SK-N-MC (cell line): Measurements from ENCODE around the gene IL17RA.
"Not testable (repeated sequence)": the region's sequence is repeated elsewhere in the genome, so short reads cannot be mapped to it uniquely, and the experiment has no call there.

Experiments used
- DNase-seq: peaks from one replicate; pipeline ENCODE4 v3.0.0-alpha.2; 2011; ENCODE audit warnings: low read depth, low spot score
- H3K27ac ChIP-seq: fragments of 200-600 bp; sonication (generic); 2 replicates; pipeline ENCODE4 v1.5.1; 2016; ENCODE audit warnings: mixed run types
- H3K36me3 ChIP-seq: fragments of 200-600 bp; sonication (generic); 2 replicates; pipeline ENCODE4 v1.6.1; 2017; ENCODE audit warnings: antibody characterized with exemption, low read length, mixed read lengths; ENCODE audit not compliant: insufficient read depth
- H3K4me3 ChIP-seq: fragments of 200-600 bp; sonication (generic); 2 replicates; pipeline ENCODE4 v1.5.1; 2016
- H3K9ac ChIP-seq: fragments of 200-600 bp; sonication (generic); 2 replicates; pipeline ENCODE4 v1.8.0; 2017; ENCODE audit warnings: mixed run types, mixed read lengths; ENCODE audit not compliant: insufficient read length
- H3K9me3 ChIP-seq: fragments of 200-600 bp; sonication (generic); 2 replicates; pipeline ENCODE4 v1.6.1; 2017; ENCODE audit warnings: low read depth, mild to moderate bottlenecking, antibody characterized with exemption, low read length, moderate library complexity, mixed read lengths
- EZH2 ChIP-seq: fragments of 200-600 bp; sonication (generic); IDR thresholded peaks from one replicate; pipeline ENCODE4 v1.6.1; 2017; ENCODE audit warnings: antibody characterized with exemption
- FOXP2 ChIP-seq: optimal IDR thresholded peaks from 2 replicates; pipeline ENCODE3; 2011; ENCODE audit warnings: mild to moderate bottlenecking, moderate library complexity; ENCODE audit not compliant: insufficient read depth; ENCODE audit errors: extremely low read length, control extremely low read depth
- POLR2AphosphoS5 ChIP-seq: IDR thresholded peaks from 2 replicates; pipeline ENCODE4 v1.6.1; 2012; ENCODE audit warnings: mild to moderate bottlenecking, low read depth, low read length, borderline replicate concordance

Gene IL17RA

GRCh38 chr22:17135153-17135760, 50.5 kb downstream of the IL17RA start:
- peaks cover 13% of the 10 kb centered on the region; the same call in 1 of the 2 replicates for H3K36me3 ChIP-seq
- TF ChIP-seq POLR2AphosphoS5 (no peak), FOXP2 (no peak), EZH2 (no peak)
- no peak for DNase-seq

GRCh38 chr22:17137170-17137569, 52.4 kb downstream of the IL17RA start:
- Histone ChIP-seq H3K4me3 (no peak overlapping the region), H3K9me3 (no peaks in the 10 kb centered on the region), H3K27ac (no peak overlapping the region), H3K36me3 (peaks cover 32% of the 10 kb centered on the region; the same call in 1 of the 2 replicates), H3K9ac (no peak overlapping the region)
- TF ChIP-seq EZH2 = no peak
- no peak for TF ChIP-seq FOXP2
- no peak for TF ChIP-seq POLR2AphosphoS5
- no peak for DNase-seq

More at GRCh38 chr22:17135153-17135760, 50.5 kb downstream of the IL17RA start:
- H3K27ac ChIP-seq = no peak overlapping the region
- no peak overlapping the region for H3K4me3 ChIP-seq
- no peak overlapping the region for H3K9ac ChIP-seq
- H3K9me3 ChIP-seq = no peaks in the 10 kb centered on the region

GRCh38 chr22:17137861-17138425, 53.1 kb downstream of the IL17RA start:
- Histone ChIP-seq H3K9me3 (no peaks in the 10 kb centered on the region), H3K36me3 (peaks cover 39% of the 10 kb centered on the region; the same call in 1 of the 2 replicates), H3K9ac (no peak overlapping the region), H3K27ac (no peak overlapping the region), H3K4me3 (no peak overlapping the region)
- no peak for DNase-seq
- TF ChIP-seq POLR2AphosphoS5 = no peak
- TF ChIP-seq FOXP2 = no peak
- no peak for TF ChIP-seq EZH2

GRCh38 chr22:17138513-17138912, 53.7 kb downstream of the IL17RA start:
- H3K27ac ChIP-seq = no peak overlapping the region
- DNase-seq = no peak
- H3K9ac ChIP-seq = no peak overlapping the region
- H3K36me3 ChIP-seq = peaks cover 45% of the 10 kb centered on the region; the same call in 1 of the 2 replicates
- H3K9me3 ChIP-seq = no peaks in the 10 kb centered on the region
- no peak for TF ChIP-seq EZH2
- no peak overlapping the region for H3K4me3 ChIP-seq

GRCh38 chr22:17140022-17140421, 55.2 kb downstream of the IL17RA start:
- Histone ChIP-seq H3K9me3 (no peaks in the 10 kb centered on the region), H3K9ac (no peak overlapping the region), H3K4me3 (no peak overlapping the region), H3K27ac (no peak overlapping the region), H3K36me3 (peaks cover 49% of the 10 kb centered on the region; the same call in 1 of the 2 replicates)
- DNase-seq = no peak
- no peak for TF ChIP-seq FOXP2
- TF ChIP-seq POLR2AphosphoS5 = no peak
- no peak for TF ChIP-seq EZH2

- Histone ChIP-seq H3K9me3 (no peaks in the 10 kb centered on the region), H3K27ac (no peak overlapping the region), H3K4me3 (no peak overlapping the region), H3K9ac (no peak overlapping the region), H3K36me3 (peaks cover 49% of the 10 kb centered on the region; the same call in 1 of the 2 replicates)
- no peak for DNase-seq
- TF ChIP-seq POLR2AphosphoS5 = no peak
Observed at GRCh38 chr22:17140826-17141766, 56.3 kb downstream of the IL17RA start.

GRCh38 chr22:17143101-17143500, 58.3 kb downstream of the IL17RA start:
- no peaks in the 10 kb centered on the region for H3K9me3 ChIP-seq
- H3K9ac ChIP-seq = no peak overlapping the region
- peaks cover 49% of the 10 kb centered on the region; the same call in 1 of the 2 replicates for H3K36me3 ChIP-seq
- no peak overlapping the region for H3K4me3 ChIP-seq
- TF ChIP-seq POLR2AphosphoS5 (no peak), FOXP2 (no peak), EZH2 (no peak)
- H3K27ac ChIP-seq = no peak overlapping the region
- DNase-seq = no peak

- Histone ChIP-seq H3K4me3 (no peak overlapping the region), H3K9ac (no peak overlapping the region), H3K27ac (no peak overlapping the region), H3K36me3 (peaks cover 49% of the 10 kb centered on the region; the same call in 1 of the 2 replicates), H3K9me3 (no peaks in the 10 kb centered on the region)
- TF ChIP-seq FOXP2 (no peak), POLR2AphosphoS5 (no peak), EZH2 (no peak)
- no peak for DNase-seq
Observed at GRCh38 chr22:17143826-17144225, 59.0 kb downstream of the IL17RA start.

GRCh38 chr22:17145021-17145680, 60.4 kb downstream of the IL17RA start:
- no peak overlapping the region for H3K27ac ChIP-seq
- no peak overlapping the region for H3K4me3 ChIP-seq
- no peak for DNase-seq
- no peaks in the 10 kb centered on the region for H3K9me3 ChIP-seq
- H3K9ac ChIP-seq = no peak overlapping the region
- peaks cover 54% of the 10 kb centered on the region; the same call in 1 of the 2 replicates for H3K36me3 ChIP-seq
- no peak for TF ChIP-seq FOXP2
- TF ChIP-seq POLR2AphosphoS5 = no peak
- no peak for TF ChIP-seq EZH2

- not testable (repeated sequence) for H3K27ac ChIP-seq, H3K9me3 ChIP-seq, H3K9ac ChIP-seq, DNase-seq, H3K4me3 ChIP-seq
- peaks cover 31% of the 10 kb centered on the region; the same call in 1 of the 2 replicates for H3K36me3 ChIP-seq
Observed at GRCh38 chr22:17147458-17147857, 62.7 kb downstream of the IL17RA start.
